Effector CD8-positive, alpha-beta T cell (primary cell): ENCODE data around the gene CD200.
"Not testable (repeated sequence)": the region's sequence is repeated elsewhere in the genome, so short reads cannot be mapped to it uniquely, and the experiment has no call there.

Experiments used
- DNase-seq: peaks from one replicate; lab custom pipeline; 2025; lab: John Stamatoyannopoulos, UW

Gene CD200

GRCh38 chr3:112357930-112358780 lies 25.2 kb downstream of the CD200 start:
- no peak for DNase-seq

GRCh38 chr3:112360561-112360960 lies 27.6 kb downstream of the CD200 start:
- no peak for DNase-seq

- no peak for DNase-seq
Observed at GRCh38 chr3:112362221-112362620, 29.3 kb downstream of the CD200 start.

GRCh38 chr3:112364291-112364690 lies 31.3 kb downstream of the CD200 start:
- no peak for DNase-seq

GRCh38 chr3:112365035-112365434 lies 32.1 kb downstream of the CD200 start:
- no peak for DNase-seq

- DNase-seq = no peak
Observed at GRCh38 chr3:112365636-112366035, 32.7 kb downstream of the CD200 start.

- DNase-seq = no peak
Observed at GRCh38 chr3:112366522-112366921, 33.6 kb downstream of the CD200 start.

GRCh38 chr3:112371569-112371968 lies 38.6 kb downstream of the CD200 start:
- DNase-seq = no peak

GRCh38 chr3:112372396-112372795 lies 39.4 kb downstream of the CD200 start:
- no peak for DNase-seq

- no peak for DNase-seq
Observed at GRCh38 chr3:112373476-112373875, 40.5 kb downstream of the CD200 start.

GRCh38 chr3:112373924-112374323 lies 41.0 kb downstream of the CD200 start:
- DNase-seq = no peak

- no peak for DNase-seq
Observed at GRCh38 chr3:112374333-112374734, 41.4 kb downstream of the CD200 start.

- DNase-seq = no peak
Observed at GRCh38 chr3:112375117-112375516, 42.2 kb downstream of the CD200 start.

GRCh38 chr3:112376241-112376911 lies 43.4 kb downstream of the CD200 start:
- no peak for DNase-seq

GRCh38 chr3:112376992-112377391 lies 44.0 kb downstream of the CD200 start:
- DNase-seq = no peak

- no peak for DNase-seq
Observed at GRCh38 chr3:112377568-112378071, 44.7 kb downstream of the CD200 start.

GRCh38 chr3:112378347-112378746 lies 45.4 kb downstream of the CD200 start:
- DNase-seq = not testable (repeated sequence)

- no peak for DNase-seq
Observed at GRCh38 chr3:112379020-112379690, 46.2 kb downstream of the CD200 start.

- DNase-seq = no peak
Observed at GRCh38 chr3:112381673-112382542, 49.0 kb downstream of the CD200 start.

GRCh38 chr3:112382543-112383160 lies 49.7 kb downstream of the CD200 start:
- DNase-seq = no peak

GRCh38 chr3:112384769-112385168 lies 51.8 kb downstream of the CD200 start:
- no peak for DNase-seq
